HG03442 (cell line): ENCODE results near the gene RFLNA.
"Not testable (repeated sequence)": the region's sequence is repeated elsewhere in the genome, so short reads cannot be mapped to it uniquely, and the experiment has no call there.

ENCODE experiments used
- ATAC-seq: cut with Tn5 transposase; IDR thresholded peaks from one replicate; pipeline ENCODE4 v1.9.1; 2021; ENCODE audit warnings: mild to moderate bottlenecking, moderate library complexity; ENCODE audit not compliant: unreplicated experiment

The RFLNA gene

GRCh38 chr12:124318278-124319020 is 23.6 kb downstream of the RFLNA start:
- ATAC-seq: no peak

GRCh38 chr12:124319368-124320050 is 24.6 kb downstream of the RFLNA start:
- no peak for ATAC-seq

- peak; percentile 81 for ATAC-seq
These were observed 26.2 kb downstream of the RFLNA start for GRCh38 chr12:124321040-124321481.

GRCh38 chr12:124321556-124322270 is 26.8 kb downstream of the RFLNA start:
- ATAC-seq: no peak

GRCh38 chr12:124322271-124322998 is 27.5 kb downstream of the RFLNA start:
- ATAC-seq: no peak

GRCh38 chr12:124322999-124323328 is 28.1 kb downstream of the RFLNA start:
- not testable (repeated sequence) for ATAC-seq

GRCh38 chr12:124323771-124324530 is 29.1 kb downstream of the RFLNA start:
- no peak for ATAC-seq

- no peak for ATAC-seq
These were observed 30.2 kb downstream of the RFLNA start for GRCh38 chr12:124324803-124325705.

GRCh38 chr12:124326104-124326503 is 31.2 kb downstream of the RFLNA start:
- no peak for ATAC-seq

- no peak for ATAC-seq
These were observed 32.0 kb downstream of the RFLNA start for GRCh38 chr12:124326871-124327270.

GRCh38 chr12:124327362-124328043 is 32.6 kb downstream of the RFLNA start:
- ATAC-seq: no peak

GRCh38 chr12:124328116-124328515 is 33.2 kb downstream of the RFLNA start:
- no peak for ATAC-seq

- no peak for ATAC-seq
These were observed 33.7 kb downstream of the RFLNA start for GRCh38 chr12:124328636-124329035.

GRCh38 chr12:124332058-124332672 is 37.3 kb downstream of the RFLNA start:
- no peak for ATAC-seq

- ATAC-seq: no peak
These were observed 38.0 kb downstream of the RFLNA start for GRCh38 chr12:124332900-124333299.

- ATAC-seq: no peak
These were observed 38.8 kb downstream of the RFLNA start for GRCh38 chr12:124333724-124334123.

GRCh38 chr12:124334266-124334665 is 39.4 kb downstream of the RFLNA start:
- ATAC-seq: no peak

- no peak for ATAC-seq
These were observed 40.1 kb downstream of the RFLNA start for GRCh38 chr12:124334976-124335375.
